GF-D8 (cell line): Measurements from ENCODE around the gene CPA3.
A peak's percentile ranks its signal among the peaks of the same experiment; 100 is the strongest.

Experiments used
- DNase-seq: peaks from one replicate; lab custom pipeline; 2025; lab: John Stamatoyannopoulos, UW

The CPA3 gene

GRCh38 chr3:148922467-148922866, 57.4 kb downstream of the CPA3 start:
- no peak for DNase-seq

GRCh38 chr3:148923592-148923991, 58.5 kb downstream of the CPA3 start:
- no peak for DNase-seq

- no peak for DNase-seq
These were observed 59.5 kb downstream of the CPA3 start for GRCh38 chr3:148924562-148924961.

- no peak for DNase-seq
These were observed 60.7 kb downstream of the CPA3 start for GRCh38 chr3:148925845-148926244.

GRCh38 chr3:148930752-148931151, 65.7 kb downstream of the CPA3 start:
- DNase-seq: no peak

- no peak for DNase-seq
These were observed 66.5 kb downstream of the CPA3 start for GRCh38 chr3:148931574-148931973.

GRCh38 chr3:148932972-148933371, 67.9 kb downstream of the CPA3 start:
- no peak for DNase-seq

GRCh38 chr3:148937467-148938255, 72.6 kb downstream of the CPA3 start:
- DNase-seq: no peak

GRCh38 chr3:148938306-148938705, 73.2 kb downstream of the CPA3 start:
- DNase-seq: no peak

- DNase-seq: no peak
These were observed 73.8 kb downstream of the CPA3 start for GRCh38 chr3:148938936-148939335.

- DNase-seq: no peak
These were observed 75.9 kb downstream of the CPA3 start for GRCh38 chr3:148940983-148941382.

GRCh38 chr3:148943506-148944205, 78.6 kb downstream of the CPA3 start:
- DNase-seq: peak; percentile 30

- no peak for DNase-seq
These were observed 80.0 kb downstream of the CPA3 start for GRCh38 chr3:148945116-148945515.
